Activated T-cell treated with anti-CD3 and anti-CD28 coated beads for 24 hours (primary cell): Measurements from ENCODE around the gene FAM237A.

ENCODE experiments used
- DNase-seq: peaks from one replicate; pipeline ENCODE4 v3.0.0-alpha.2; 2020; ENCODE audit warnings: low read depth

FAM237A gene

DNA sequence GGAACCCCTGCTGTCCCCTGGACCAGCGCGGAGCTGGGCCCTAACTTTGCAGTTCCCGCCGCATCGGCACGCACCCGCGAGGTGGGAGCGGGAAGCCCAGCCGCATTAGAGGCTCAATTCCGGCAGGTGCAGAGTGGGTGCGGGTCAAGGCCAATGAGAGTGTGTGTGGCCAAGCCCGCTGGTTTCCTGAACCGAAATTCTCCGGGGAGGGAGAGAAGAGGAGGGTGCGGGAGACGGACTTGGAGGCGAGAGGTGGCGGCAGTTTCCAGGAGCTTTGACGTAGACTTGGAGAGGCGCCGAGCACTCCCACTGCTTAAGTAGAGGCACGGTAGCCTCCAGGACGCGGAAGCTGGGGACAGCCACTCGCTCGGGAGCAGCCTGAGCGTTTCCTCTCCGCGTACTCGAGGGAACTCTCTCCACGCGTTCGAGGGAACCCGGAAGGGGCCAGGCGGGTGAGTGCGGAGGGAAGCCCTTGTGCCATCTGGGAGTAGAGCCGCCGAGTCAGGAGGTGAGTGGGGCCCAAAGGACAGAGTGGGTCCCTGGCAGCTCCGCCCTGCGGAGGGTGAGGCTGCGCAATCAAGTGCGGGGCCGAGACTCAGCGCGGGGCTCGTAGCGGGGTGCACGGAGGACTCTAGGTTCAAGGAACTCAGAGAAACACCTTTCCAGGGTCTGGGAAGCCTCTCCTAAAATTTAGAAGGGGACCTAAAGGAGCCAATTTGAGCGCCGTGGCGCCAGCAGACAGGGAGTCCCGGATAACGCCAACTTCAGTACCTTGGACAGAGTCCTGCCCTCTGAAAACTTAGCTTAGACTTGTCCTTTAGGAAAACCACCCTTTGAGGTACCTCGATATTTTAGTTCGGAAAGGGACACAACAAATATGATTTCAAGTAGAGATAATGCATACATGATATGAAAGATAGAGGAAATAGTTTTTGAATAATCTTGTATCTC is at the start of gene FAM237A:
FAM237A (plus strand) TSS at position 413 of the 951 bp plus-strand sequence. CDS start 1,750 bp downstream, outside the sequence.
- no peak for DNase-seq

DNA sequence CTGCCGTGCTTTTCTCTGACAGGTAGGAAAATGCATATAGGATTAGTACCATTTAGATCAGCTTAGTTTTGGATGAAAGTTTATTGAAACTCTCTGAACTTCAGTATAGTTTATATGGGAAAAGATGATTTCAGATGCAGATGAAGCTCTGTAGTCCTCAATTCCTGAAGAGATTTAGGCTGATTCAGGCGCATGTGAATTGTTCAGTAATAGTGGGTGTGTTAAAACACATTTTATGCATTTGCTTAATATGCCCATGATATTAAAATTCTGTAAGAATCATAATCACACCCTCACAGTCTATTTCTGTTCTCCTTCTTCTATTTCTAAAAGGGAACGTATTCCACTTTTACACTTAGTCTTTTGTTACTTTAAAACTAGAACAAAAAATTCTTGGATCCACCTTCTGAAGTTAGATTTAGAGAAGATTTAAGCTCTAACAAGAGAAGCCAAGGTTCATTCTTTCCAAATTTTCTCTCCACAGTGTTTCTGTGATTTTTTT is 44.5 kb upstream of the FAM237A start:
- no peak for DNase-seq

DNA sequence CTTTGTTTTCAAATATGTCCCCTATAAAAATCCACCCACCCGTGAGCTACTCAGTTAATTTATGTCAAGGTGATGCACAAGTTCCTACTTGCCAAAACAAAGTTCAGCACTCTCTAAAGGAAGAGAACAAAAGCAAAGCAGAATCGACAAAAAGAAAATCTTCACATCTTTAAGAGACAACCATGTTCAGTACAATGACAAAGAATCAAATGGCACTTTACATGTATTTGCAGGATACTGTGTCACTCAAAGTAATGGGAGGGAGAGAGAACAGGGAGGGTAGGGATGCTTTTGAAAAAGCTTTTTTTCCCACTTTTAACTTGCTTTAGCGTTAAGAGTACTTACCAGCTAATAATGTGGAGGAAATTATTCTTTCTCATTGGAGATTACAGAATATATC is 39.0 kb upstream of the FAM237A start:
- no peak for DNase-seq

DNA sequence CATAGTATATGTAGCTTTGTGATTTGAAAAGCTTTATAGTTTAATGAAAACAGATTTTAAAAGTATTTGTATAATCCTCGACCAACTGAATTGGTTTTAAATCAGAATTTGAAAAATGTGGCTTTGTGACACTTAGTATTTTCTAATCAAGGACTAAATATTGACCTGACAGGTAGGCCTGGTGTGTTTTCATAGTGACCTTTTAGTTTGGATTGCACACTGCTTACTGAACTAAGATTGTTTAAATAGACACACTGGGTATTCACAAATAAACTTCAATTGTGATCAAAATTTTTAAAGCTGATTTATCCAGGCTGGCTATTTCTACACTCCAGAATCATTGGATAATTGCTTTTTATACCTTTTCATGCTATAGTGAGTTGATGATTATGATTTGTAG is 31.8 kb upstream of the FAM237A start:
- DNase-seq = no peak

DNA sequence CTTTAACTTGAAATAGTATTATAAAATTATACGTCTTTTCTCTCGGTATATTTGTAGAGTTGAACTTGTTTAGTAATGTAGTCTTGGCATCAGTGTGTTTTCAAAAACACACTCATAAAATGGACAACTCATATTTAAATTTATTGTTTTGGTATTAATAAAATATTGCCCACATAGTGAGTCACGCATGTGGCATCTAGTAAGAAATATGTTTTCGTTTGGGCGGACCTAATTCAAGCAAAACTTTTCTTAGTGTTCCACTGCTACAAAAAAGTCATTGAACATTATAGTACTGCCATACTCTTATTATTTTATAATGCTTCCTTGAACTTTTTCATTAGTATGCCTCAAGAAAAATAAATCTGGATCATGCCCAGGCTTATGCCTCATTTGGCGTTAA is 31.1 kb upstream of the FAM237A start:
- no peak for DNase-seq

DNA sequence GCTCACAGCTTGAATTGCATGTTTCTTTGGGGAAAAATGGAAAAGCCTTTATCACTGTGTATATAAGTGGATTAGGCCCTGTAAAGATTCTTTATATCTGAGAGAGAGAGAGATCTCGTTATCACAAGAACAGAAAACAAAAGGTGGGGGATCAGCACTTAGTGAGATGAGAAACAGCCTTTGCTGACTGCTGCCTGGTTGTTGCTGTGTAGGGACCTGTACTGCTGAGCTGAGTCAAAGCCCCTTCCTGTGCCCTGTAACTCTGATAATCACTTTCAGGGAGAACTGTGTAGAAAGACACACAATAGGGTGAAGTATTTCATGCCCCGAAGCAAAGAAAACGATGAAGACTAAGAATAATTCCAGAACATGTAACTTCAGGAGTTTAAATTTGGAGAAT is 30.6 kb upstream of the FAM237A start:
- DNase-seq = no peak

DNA sequence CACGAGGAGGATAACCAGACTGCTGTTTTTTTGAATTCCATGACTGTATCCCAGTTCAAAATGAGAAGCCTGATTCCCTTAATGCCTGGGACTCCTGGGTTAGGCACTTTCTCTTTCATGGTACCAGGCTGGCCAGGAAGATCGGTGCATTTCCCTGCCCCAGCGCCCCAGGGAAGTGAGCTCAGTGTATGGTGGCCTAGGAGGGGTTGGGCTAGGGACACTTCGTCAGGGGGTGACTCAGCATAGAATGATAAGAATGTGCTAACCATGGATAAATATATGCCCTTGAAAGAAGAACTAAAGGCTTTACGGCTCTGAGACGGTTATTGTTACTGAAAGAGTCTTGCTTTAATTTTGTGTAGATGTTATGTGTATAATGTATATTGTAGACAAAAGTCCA is 27.5 kb upstream of the FAM237A start:
- no peak for DNase-seq

DNA sequence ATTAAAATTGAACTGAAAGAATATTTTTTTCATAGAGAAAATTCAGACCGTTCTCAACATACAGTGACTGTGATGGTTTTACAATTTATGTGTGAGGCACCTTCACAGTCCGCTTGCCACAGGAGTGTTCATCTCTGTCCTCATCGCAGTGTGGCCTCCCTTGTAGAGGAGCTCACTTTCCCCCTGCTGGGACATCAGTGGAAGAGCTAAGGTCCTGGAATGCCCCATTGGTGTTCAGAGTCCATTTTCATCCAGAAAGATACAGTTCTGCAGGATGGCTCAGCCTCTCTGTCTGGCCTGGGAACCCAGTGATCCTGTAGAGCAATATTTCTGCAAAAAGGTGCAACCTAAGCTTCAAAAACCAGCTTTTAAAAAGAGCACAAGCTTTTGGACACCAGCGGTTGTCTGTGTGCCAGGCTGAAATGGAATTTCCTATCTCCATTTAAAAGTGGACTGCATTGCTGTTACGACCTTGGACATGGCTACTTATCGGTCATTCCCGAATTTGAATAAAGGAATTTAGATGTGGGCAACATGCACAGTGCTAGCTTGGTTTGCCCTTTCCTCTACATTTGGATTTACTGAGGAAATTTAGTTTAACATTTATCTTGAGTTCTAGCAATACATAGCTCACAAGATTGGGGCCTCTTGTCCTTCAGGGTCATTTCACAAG is 26.7 kb upstream of the FAM237A start:
- DNase-seq = no peak

DNA sequence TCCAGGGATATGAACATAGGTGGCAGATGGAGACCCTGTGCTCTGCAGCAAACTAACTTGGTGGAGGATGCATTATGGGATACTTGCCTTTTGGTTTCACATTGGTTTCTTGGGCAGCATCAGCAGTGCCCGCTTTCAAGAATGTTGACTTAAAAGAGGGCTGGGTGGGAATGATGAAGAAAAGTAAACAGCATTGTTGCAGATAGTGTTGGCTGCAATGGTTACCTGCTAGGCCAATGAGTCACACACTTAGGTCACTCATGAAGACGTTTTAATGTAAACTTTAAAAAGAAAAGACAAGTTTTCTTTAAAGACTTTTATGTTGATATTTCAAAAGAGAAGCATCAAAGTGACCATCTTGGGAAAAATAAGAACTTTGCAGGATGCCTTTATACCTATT is 26.1 kb upstream of the FAM237A start:
- no peak for DNase-seq

DNA sequence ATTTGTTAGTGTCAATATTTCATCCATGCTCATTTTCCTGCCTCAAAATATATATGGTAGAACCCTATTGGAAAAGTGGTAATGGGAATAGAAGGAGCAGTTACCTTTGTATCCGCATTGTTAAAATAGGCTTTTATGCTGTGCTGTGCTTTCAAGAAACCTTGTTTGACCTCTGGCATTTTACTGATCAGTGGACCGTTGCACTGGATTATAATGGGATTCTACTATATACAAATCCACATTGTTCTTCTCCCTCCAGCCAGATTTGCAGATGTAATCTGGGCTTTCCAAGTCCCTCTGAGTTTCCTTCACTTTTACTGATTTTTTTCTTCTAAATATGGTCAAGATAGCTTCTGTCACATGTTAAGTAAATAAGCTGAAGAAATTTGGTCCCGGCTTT is 23.3 kb upstream of the FAM237A start:
- DNase-seq = no peak

DNA sequence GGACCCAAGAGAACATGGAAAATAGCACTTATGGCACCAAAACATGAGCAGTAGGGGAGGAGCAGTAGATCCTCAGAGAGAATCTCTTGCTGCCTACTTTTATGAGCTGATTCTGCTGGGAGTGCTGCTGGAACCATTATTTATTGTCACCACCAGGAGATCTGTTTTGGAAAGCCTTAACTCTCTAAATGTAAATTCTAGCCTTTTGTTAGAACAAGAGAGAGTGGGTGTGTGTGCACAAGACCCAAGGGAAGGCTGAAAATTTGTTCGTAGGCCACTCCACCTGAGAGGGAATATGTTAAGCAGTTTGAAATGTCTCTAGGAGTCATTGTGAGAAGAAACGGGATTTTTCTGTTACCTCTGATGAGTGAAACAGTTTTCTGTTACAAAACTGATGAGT is 16.2 kb upstream of the FAM237A start:
- DNase-seq = no peak

DNA sequence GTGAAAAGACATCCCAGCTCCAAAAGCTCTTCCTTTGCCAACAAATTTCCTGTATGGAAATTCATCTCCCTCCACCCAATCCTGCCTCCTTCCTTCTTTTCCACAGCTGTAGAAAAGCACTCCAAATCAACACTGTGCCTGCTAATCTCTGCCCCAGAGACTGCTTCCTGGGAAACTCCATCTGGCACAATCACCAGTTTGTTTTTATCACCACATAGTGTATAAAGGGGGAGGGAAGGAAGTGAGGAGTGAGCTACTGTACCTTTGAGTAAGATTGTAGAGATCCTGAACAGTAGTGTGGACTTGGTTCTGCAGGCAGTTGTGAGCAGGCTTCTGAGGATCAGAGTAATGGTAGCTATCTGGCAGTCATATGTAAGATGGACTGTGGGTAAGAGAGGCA is 14.7 kb upstream of the FAM237A start:
- no peak for DNase-seq

DNA sequence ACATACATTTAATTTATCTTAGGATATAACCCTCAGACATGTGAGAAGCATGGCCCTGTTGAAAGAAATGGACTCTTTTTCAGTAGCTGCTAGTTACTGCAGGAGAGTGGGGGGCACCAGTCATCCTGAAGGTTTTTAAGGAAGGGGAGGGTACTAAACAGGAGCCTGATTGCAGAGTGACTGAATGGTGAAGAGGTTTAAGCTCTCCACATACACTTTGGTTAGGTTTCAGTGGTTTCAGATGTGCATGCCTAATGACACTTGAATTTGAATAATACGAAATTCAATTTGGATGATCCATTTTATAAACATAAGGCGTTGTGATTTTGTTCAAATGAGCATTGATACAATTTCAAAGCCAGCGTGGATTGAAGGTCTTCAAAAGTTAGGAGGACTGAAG is 10.9 kb upstream of the FAM237A start:
- DNase-seq = no peak

DNA sequence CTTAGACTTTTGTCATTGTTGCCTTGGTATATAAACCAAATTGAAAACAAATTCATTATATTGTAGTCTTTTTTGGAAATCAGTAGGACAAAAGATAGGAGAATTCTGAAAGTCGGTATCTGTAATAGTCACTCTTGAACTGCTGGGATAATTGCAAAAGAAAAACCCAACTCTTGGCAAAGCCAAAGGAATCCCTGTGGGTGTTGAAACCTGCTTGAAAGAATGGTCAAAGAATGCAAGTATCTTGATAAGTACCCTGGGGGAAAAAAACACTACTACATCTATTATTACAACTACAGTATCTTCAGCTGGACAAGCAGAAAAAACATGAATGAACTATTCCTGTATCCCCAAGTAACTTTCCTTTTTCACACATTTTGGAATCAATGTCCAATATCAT is 7.3 kb upstream of the FAM237A start:
- DNase-seq = no peak

DNA sequence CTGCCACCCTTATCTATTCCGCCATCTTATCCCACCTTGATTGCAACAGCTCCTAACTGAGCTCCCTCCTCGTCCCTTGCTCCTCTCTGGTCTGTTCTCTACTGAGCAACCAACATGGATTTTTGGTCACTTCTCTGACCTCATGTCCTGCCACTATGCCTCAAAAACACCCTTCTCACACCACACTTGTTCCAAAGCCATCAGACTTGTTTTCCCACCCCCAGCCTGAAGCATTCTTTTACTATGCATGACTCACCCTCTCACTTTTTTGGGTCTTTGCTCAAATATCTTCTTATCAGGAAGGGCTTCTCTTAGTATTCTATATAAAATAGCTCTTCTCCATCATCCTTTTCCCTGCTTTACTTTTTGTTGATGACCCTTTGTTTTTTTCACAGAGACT is 2.7 kb upstream of the FAM237A start:
- no peak for DNase-seq

DNA sequence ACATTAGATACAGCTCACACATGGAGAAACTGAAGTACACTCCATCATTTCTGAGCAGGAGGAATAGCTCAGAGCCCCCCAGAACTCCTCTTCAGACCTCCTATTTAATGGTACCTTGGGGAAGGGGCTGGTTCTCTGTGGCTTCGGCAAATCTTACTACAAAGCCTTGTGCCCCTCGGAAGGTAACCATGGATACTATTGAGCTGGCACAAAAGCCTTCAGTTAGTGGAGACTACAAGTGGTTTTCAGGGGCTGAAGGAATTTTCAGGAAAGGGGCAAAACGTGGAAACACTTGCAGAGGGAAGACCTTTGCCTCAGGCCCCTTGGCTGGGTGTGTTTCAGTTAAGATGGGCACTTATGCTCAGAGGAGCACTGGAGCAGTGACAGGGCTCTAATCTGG is 1.1 kb upstream of the FAM237A start:
- no peak for DNase-seq

DNA sequence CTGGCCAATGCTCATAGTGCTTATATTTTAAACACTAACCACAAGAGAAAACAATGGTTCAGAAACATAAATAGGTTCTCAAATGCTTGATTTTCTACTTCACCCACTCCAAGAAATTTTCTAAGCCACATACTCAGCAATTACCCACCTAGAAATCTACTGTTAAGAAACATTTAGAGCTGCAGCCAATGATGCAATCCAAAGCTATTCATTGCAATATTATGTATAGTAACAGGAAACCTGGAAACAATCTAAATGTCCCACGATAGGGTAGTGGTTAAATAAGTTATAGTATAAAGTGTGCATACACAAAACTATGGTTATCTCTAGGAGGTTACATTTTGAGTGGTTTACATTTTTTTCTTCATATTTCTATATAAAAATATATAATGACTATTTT is 5.7 kb downstream of the FAM237A start:
- no peak for DNase-seq

DNA sequence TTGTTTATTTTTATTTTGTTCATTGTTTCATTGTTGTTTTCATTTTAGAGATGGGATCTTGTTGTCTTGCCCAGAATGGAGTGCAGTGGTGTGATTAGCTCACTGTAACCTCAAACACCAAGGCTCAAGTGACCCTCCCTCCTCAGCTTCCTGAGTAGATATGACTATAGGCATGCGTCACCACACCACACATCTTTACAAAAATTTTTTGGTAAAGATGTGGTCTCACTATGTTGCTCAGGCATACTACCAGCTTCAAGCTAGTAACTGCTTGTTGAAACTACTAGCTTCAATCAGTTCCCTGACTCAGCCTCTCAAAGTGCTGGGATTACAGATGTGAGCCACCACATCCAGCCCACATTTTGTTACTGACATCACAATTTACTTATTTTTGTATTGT is 14.8 kb downstream of the FAM237A start:
- DNase-seq = no peak

DNA sequence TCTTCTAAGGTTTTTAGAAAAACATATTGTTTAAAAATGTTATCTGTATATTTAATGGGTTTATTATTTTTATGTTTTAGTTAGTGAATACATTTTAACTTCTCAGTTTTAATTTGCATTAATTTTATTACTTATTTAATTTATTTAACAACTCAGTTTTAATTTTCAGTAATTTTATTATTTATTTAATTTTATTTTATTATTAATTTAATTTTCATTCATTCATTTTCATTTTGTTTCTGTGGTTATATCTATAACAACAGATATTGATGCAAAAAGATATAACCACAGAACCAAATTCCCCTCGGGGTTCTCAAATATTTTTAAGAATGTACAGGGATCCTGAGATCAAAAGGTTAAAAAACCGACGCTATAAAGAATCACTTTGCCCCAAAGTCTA is 23.0 kb downstream of the FAM237A start:
- no peak for DNase-seq

DNA sequence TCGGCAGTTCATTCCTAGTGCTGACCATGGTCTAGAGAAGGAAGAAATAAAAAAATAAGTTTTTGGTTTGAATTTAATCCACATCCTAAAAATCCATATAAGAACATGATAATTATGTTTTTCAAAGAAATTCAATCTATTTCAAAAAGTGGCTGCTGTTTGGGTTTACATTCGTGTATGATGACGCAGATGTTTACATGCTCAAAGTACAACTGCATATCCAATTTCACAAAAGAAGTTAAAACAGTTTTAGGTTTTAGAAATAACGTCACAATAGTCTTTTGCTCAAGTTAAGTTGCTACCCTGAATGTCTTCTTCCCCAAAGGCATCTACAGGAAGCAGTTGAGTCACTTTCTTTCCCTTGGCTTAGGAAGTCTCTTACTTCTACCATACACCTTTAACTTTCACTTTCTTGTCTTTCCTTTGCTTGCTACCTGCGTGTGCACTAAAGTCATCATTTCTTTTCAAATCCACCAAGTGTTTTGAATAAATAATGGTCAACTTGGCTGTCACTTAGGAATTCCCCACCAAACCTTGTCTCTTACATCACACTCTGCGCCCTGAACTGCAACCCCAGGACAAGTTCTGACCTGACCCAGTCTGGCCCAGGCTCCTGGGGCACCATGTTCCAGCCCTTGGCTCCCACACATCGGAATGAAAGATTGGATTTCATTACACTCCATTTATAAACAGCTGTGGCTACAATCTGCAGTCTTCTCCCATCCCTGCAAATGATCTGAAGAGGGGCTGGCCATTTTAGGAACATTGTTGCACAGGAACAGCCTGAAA is 28.4 kb downstream of the FAM237A start:
- no peak for DNase-seq

DNA sequence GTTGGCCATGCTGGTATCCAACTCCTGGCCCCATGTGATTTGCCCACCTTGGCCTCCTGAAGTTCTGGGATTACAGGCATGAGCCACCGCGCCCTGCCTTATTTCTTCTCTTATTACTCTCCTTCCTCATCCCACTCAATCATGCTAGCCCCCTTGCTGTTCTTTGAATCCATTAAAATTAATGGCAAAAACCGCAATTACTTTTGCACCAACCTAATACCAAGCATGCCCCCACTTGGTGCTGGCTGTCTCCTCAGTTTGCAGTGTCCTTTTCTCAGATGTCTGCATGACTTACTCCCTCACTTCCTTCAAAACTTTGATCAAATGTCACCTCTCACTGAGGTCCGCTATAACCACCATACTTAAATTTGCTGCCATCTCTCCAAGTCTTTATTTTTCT is 41.3 kb downstream of the FAM237A start:
- DNase-seq = no peak

DNA sequence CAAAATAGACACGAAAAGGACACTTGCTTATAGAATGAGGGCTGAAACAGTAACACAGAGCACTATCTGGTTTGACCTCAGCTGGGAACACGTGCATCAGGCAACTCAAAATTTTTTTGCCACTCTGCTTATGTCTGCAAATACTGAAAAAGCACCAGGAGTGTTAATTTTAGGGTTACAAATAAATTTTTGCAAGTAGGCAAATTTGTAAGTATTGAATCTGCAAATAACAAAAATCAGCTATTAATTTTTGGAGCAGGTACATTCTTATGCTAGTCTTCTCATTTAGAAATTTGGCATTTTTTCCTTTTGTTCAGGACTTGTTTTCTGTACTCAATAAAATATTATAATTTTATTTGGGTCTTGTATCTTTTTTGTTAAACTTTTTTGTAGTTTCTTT is 46.2 kb downstream of the FAM237A start:
- no peak for DNase-seq

DNA sequence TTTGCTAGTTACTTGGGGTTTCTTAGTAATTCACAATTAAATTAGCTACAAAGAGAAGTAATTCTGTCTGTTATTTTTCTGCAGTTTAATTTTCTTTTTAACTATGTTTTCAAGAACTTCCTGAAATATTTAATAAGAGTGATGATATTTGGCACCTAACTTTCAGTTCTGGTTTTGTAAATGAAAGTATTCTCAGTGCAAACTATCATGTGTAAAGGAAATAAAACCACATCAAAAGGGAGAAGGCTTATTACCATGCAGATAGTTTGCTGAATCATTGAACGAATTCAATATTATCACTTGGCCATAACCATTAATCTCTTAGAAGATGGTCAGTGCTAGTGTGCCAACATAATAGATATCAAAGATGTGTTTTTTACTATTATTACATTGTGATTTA is 46.7 kb downstream of the FAM237A start:
- DNase-seq = no peak
